HG03521 (cell line): ENCODE data around the gene PRICKLE4.
"Not testable (repeated sequence)": the region's sequence is repeated elsewhere in the genome, so short reads cannot be mapped to it uniquely, and the experiment has no call there.

ENCODE experiments used
- ATAC-seq: cut with Tn5 transposase; IDR thresholded peaks from one replicate; pipeline ENCODE4 v1.9.1; 2021; ENCODE audit warnings: mild to moderate bottlenecking, moderate library complexity; ENCODE audit not compliant: unreplicated experiment

PRICKLE4 gene

DNA sequence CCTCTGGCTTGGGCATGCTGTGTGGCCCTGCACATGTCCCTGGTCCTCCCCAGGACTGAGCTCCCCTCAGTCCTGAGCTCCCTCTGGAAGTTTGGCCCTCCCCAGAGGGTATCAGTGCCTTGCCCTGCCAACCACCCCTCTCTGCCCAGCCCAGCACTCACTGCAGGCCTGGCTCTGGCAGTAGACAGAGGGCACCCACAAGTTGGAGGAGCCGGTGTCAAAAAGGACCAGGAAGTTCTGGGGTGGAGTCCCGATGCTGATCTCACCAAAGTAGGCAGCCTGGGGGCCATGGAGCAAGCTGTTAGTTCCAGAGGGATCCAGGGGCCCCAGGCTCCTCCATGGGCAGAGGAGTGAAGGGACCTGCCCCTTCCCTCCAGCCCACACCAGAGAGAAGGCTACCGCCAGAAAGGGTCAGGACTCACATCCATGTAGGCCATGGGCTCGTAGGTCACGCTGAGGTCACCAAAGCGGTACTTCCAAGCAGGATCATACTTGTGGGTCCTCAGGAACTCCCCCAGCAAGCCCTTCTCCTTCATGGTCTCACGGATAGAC is 36.3 kb upstream of the PRICKLE4 start:
- no peak for ATAC-seq

DNA sequence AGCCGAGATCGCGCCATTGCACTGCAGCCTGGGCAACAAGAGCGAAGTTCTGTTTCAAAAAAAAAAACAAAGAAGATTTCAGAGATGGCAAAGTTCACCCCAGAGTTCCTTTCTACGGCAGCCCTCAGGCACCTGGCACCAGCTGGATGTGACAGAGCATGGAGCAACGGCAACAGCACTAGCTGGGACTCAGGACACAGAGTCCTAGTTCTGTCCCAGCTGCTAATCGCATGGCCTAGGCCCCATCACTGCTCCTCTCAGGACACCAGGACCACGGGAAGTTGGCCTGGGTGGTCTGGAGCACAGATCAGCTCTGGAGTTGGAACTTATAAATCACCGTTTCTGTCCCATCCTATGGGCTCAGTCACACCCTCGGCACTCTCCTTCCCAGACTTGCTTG is 34.5 kb upstream of the PRICKLE4 start:
- no peak for ATAC-seq

DNA sequence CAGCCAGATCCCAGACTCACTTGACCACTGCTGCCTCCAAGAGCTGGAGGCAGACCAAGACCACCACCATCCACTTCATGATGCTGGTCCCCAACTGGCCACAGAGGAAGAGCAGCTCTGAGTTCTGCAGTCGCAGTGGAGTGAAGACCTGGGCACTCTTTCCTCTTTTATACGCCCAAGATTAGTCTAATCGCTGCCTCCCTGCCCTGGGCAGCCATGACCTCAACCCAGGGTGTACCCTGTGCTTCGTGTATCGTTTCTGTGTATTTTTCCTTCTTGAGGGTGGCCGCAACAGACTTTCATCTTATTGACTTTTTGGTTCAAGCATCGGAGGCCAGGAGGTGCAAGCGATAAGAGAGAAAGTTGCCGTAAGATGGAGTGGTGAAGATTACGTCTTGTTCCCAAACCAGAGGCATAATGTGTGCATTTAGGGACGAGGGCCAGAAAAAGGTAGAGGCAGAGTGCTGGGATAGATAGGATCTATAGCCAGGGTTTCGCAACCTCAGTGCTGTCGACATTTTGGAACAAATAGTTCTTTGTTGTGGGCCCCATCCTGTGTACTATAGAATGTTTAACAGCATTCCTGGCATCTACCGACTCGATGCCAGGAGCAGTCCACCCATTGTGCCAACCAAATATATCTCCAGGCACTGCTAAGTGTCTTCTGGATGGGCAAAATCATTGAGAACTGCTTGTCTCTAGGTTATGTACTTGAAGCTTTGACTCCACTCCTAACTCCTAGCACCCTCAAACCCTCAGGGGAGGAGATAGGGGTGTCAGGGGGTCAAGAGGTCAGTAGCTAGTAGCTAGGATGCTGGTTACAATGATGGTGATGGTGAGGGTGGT is 33.1 kb upstream of the PRICKLE4 start, which contains the start of gene PGC:
Gene PGC, minus strand, starts transcription at position 142 of the 846 bp plus-strand sequence. Its CDS starts 63 bp downstream, at position 79.
- ATAC-seq, result no peak

DNA sequence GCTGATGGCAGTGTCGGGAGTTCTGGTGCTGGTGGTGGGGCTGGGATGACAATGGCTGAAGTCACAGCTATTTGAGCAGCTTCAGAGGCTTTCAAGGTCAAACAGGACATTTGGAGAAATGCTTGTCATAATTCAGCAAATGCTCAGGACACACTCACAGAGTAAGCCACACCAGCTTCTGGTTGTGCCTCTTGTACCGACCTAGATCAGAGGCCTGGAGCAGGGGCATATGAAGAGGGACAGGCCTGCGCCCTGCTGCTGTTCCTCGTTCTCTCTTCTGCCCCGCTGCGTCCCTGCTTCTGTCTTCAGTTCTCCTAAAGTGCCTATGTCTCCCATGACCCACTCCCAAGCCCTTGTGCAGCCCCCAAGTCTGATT is 32.5 kb upstream of the PRICKLE4 start:
- ATAC-seq, result no peak

DNA sequence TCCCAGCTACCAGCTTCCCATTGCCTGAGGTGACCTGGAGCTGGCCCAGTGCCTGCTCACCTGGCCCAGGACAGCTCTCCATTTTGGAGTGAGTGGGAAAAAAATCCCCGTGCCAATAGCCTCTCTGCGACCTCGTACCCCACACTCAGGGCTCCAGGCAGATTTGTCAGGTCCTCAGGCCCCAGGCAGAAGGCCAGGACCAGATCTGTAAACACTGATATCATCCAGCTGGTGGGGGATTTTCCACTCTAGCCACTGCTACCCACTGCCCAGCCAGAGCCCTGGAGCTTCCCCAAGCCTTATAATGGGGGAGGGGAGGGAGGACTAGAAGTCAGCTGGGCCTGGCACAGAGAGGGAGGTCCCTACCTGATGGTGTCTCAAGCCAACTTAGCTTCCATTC is 32.0 kb upstream of the PRICKLE4 start:
- ATAC-seq, result no peak

DNA sequence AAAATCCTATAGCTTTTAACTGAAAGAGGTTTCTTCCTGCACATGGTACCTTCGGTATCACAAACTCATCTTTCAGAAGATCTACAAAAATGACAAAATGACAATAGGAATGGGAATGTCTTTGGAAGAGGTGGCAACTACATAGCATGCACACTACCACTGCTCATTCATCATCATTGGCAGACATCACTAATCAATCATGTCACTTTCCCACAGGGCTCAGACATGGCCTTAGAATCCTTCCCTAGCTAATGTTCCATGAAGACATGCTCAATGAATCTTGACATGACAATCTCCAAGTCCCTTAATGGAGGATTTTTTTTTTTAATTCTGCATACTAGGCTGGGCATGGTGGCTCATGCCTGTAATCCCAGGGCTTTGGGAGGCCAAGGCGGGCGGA is 30.2 kb upstream of the PRICKLE4 start:
- no peak for ATAC-seq

DNA sequence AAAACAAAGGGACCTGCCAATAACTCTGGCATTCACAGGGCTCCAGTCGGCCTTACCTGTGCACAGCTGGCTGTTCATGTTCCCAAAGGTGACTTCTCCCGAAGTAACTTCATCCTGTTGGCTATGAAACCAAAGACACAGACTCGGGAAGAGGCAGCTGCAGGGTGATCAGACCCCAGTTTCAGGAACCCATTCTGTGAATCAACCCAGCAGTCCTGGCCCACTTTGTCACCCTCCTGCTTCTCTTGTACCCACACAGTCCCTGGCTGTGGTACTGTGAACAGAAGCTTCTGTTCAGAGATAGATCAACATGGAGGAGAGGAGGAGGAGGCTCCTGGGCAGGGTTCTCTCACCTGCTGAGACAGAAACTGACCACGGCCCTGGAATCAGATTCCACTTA is 24.7 kb upstream of the PRICKLE4 start:
- ATAC-seq, result no peak

DNA sequence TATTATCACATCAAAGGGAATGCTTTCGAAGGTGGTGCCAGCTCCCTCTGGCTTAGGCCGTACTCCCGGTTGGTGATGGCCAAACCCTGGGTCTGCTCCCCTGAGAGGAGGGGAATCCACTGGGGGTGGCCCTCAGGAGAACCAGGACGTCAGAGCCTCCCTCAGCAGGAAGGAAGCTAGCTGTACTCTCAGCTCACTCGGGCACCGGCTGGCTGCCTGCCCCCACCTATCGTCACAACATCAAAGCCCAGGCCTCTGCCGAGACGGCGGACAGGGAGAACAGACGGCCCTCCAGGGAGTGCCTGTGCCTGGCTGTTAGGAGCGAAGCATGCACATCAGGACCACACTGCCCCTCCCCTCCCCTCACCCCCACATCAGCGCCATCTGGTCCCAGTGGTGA is 24.2 kb upstream of the PRICKLE4 start:
- no peak for ATAC-seq

DNA sequence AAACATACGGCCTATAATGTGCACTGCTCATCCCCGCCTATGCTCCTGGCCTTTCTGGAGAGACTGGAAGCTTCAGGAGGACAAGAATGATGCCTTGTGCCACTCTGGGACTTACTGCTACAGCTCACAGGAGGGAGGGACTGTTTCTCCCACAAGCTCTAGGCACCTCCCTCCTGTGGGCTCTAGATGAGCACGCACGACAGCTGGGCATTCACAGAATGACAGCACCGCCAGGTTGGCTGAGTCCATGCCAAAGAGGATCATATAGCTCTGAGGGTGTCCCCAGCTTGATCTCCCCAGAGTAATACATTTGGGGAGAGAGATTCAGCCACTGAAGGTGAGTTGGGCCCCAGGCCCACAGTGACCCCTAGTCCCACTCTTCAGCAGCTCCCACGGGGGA is 23.3 kb upstream of the PRICKLE4 start:
- ATAC-seq, result no peak

DNA sequence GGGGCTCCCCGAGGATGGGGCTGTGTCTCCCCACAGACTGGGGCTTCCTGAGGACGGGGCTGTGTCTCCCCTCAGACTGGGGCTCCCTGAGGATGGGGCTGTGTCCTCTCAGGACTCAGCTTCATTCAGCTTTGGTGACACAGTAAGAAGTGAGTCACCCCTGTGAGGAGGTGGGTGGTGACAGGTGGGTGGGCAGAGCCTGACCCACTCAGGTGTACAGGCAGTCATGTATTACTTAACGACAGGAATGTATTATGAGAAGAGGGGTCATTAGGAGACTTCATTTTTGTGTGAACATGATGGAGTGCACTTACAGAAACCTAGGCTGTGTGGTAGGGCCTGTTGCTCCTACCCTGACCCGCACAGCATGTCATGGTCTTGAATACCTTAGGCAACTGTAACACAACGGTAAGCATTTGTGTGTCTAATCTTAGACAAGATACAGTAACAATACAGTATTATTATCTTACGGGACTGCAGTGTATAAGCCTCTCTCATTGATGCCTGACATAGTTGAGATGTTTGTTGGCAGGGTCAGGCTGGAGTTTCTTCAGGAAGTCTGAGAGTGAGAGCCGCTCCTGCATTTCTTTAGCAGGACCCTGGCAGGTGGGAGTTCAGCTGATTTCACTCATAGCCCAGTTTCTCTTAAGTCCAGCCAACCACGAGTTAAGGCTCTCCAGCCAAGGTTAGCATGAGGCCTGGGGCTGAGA is 22.5 kb upstream of the PRICKLE4 start:
- ATAC-seq, result no peak

DNA sequence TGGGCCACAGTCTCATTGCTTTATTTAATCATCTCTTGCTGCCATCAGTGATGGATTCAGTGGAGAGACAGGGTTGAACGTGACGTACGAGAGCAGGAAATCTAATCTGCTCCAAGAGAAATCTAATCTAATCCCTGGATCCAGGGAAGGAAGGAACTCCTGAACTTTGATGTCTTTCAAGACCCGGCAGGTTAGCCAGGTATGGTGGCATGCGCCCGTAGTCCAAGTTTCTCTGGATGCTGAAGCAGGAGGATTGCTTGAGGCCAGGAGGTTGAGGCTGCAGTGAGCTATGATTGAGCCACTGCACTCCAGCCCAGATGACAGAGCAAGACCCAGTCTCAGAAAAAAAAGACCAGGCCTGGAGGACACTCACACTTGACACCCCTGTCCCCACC is 21.9 kb upstream of the PRICKLE4 start:
- no peak for ATAC-seq

DNA sequence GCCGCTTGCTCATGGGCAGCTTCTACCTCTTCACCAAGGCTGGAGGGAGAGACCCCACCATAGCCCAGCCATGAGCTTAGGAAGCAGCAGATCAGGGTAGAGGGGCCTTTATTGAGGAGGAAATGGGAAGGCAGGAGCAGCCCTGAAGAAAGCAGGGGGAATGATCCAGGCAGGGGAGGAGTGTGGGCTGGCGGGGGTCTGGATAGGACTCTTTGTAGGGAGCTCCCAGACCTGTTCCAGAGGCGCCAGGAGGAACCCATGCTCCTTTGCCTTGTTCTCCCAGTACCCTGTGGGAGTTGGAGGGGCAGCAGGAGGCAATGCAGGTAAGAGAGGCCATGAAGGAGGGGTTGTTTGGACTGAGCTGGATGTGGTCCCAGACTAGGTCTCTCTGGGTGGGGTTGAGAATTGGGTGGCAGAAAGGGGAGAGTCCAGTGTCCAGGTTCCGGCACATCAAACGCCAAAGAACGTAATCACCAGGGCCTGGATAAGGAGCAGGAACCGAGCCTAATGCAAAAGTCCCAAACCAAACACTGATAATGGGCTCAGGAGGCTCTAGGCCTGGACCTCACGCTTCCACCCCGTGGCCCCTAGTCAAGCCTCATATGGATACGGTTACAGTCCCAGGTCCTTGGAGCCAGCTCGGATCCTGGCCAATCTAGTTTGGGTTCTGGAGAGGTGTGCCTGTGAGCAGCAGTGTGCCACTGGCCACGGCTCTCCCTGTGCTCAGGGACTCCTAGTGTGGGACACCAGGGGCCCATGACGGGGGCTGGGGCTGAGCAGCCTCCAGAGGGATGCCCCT is 21.3 kb upstream of the PRICKLE4 start:
- ATAC-seq, result no peak

DNA sequence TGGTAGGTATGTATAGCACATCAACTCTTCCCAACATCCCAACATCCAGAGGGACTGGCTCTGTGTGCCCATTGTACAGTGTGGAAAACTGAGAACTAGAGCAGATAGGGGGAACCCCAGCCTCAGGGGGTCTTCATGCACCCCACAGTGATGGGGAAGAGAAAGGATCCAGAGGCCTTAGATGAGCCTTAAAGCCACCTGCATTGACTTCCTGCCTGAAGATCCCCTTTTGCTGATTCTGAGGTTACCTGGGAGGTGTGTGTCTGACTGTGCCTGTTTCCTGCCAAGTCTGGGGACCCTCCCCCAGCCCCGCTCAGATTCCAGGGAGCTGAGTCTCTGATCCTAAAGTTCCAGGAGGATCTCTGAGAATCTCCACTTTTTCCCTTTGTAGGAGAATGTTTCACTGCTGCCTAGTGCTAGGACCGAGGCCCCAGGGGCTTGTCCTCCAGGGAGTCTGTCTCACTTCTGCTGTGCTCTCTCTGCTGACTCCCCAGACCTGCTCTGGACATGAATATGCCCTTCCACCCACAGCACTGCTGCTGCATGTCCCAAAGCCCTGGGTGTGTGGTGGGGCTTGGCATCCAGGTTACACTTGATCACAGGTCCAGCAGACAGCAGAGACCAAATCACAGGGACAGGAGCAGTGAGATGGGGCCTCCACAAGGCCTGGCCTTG is 20.5 kb upstream of the PRICKLE4 start:
- no peak for ATAC-seq

DNA sequence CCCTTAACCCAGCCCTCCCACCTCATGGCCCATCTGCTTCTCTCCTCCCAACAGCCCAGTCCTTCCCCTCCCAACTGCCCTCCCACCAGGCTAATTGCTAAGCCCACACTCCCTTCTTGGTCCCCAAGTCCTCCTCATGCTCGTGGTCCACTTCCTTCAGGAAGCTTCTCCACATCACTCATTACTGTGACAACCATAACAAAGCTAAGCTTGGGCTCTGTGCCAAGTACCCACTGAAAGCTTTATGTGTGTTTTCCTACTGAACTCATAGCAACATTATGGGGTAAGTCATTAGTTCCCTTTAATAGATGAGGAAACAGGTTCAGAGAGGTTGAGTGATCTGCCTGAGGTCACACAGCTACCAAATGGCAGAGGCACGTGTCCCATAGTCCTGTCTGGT is 17.1 kb upstream of the PRICKLE4 start:
- no peak for ATAC-seq

DNA sequence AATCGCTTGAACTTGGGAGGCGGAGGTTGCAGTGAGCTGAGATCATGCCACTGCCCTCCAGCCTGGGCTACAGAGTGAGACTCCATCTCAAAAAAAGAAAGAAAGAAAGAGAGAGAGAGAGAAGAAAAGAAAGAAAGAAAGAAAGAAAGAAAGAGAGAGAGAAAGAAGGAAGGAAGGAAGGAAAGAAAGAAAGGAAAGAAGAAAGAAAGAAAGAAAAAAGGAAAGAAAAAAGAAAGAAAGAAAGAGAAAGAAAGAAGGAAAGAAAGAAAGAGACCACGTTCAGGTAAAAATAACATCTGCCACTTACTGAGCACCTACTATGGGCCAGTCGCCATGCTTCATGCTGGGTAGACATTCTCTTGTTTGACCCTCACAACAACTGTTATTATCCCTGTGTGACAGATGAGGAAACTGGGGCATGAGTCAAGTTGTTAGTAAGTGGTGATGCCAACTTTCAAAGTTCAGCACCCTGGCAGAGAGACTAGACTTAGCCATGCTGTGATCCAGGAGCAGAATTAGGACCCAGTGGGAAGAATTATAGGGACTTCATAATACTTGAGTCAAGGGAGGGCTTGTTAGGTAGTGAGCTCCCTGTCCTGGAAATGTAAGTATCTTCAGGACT is 14.4 kb upstream of the PRICKLE4 start:
- ATAC-seq, result not testable (repeated sequence)

DNA sequence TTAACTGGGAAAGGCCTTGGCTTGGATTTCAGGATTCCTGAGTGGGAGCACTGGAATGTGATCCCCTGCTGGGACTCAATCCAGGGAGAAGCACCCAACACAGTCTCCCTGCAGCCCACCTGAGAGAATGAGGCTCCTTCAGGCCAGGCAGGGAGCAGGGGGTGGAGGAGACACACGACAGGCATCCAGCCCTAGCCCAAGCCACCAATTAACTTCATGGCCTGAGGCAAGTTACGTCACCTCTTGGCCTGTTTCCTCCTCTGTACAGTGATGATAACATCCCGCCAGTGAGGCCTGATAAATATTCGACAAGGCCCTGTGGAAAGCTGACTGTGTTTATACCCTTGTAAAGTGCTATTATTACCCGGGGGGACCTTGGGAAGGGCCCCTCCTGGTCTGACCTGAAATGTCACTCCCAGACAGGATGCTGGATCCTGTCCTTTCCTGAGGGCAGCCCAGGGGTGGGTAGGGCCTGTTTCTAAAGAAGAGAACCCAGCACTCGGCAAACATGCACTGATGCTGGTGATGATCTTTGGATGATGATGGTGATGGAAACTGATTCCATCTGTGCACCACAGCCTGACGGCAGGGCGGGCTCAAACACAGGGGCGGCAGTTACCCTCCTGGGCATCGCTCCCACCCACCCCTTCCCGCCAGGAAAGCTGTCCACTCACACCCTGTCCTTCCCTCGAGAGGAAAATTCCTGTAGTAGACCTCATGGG is 13.3 kb upstream of the PRICKLE4 start:
- no peak for ATAC-seq

DNA sequence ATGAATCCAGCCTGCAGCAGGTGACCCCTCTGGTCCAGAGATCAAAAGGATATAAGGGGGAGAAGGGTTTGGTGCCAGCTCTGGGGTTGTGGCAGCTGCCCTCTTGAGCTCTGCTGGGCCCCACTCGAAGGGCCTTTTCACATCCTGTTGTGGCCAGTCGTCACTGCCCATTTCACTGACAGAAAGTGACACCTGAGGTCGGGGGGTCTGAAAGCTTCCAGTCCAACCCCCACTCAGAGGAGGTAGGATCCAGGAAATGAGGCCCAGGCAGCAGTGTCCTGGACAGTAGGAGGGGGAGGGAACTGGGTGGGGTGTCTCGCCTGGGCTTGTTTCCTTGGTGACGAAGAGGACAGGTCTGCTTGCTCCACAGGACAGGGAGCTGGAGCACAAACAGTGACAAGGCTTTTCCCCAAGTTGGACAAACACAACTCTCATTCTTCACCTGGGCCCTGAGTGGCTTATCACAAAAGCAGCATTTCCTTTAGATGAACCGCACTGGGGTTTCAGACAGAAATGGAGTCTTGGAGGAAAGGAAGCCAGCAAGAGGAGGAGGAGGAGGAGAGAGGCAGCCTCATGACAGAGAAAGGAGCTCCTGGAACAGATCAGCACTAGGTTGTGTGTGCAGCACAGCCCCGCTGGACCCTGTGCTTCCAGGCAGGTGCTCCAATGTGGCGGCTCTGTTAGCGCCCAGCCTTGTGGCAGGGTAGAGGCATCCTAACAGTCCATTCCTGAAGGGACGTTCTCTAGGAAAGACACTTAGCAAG is 11.9 kb upstream of the PRICKLE4 start:
- ATAC-seq, result no peak

DNA sequence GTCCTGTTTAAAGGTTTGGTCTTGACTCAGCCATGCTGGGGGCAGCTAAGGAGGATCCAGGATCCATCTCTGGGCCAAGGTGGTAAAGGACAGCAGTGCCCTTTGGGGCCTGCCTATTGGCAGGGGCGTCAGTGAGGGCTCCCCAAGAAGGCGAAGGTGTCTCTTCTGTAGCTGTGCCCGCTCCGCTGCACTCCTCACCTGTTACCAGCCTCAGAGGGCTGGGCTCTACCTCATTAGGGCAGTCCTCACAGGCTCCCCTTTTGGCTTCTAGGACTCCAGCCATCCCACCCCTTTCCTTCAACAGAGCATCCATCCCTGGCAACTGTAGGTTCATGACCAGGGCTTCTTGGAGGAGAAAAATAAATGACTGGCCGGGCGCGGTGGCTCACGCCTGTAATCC is 11.2 kb upstream of the PRICKLE4 start:
- no peak for ATAC-seq
